Measurements from ENCODE around the gene COL4A4. TPM values are rescaled to one million over a fixed set of nuclear protein-coding genes. Genes with fewer than 3 reads are reported as not detected.

Gene COL4A4
- 0.42 and 0.67 TPM in 2 replicates for total RNA-seq (2014; rRNA removed; shearing (Covaris generic))

- peak; percentile 81 for DNase-seq
- Histone ChIP-seq H3K36me3 (replicated peaks; ENCODE audit: control insufficient read depth, insufficient read depth, low read length) (no peaks in the 10 kb centered on the region), H3K27me3 (ENCODE audit: control insufficient read depth, insufficient read depth, low read length) (peaks cover 31% of the 10 kb centered on the region), H3K4me3 (ENCODE audit: insufficient read depth, low read depth, low read length) (peak within 1 kb of the TSS; percentile 56)
Measured at GRCh38 chr2:227163998-227164762, at the start of gene COL4A4, which contains the start of gene COL4A3. TSS of gene COL4A4 (minus strand) at chr2:227164205. CDS start at chr2:227147483, 16,722 bp downstream. TSS of gene COL4A3 (plus strand) at chr2:227164624. CDS start at chr2:227164727, 103 bp downstream.

DNA sequence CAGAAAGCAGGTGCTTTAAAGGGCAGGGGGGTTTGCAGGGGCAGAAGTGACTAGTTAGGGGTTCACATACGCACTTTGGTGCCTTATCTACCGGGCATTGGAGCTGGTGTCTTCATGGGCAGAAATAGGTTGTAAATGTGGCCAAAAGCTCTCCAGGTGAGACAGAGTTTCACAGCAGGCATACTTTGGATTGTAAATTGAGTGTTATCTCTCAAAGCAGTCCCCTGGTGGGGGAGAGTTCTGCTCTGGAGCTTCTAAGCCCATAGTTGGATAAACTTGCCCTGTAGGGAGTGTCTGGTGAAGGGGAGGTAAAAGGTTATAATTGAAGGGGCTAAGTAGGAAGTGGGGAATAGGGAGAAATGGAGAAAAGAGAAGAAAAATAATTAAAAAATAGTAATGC, 43.6 kb upstream of the COL4A4 start:
- Histone ChIP-seq H3K36me3 (replicated peaks; ENCODE audit: control insufficient read depth, insufficient read depth, low read length) (no peaks in the 10 kb centered on the region), H3K27me3 (ENCODE audit: control insufficient read depth, insufficient read depth, low read length) (peaks cover 6% of the 10 kb centered on the region), H3K4me3 (ENCODE audit: insufficient read depth, low read depth, low read length) (no peak overlapping the region)
- no peak for DNase-seq

GRCh38 chr2:227206406-227206805, 42.4 kb upstream of the COL4A4 start:
- H3K36me3 ChIP-seq (replicated peaks; ENCODE audit: control insufficient read depth, insufficient read depth, low read length): no peaks in the 10 kb centered on the region
- H3K4me3 ChIP-seq (ENCODE audit: insufficient read depth, low read depth, low read length): no peak overlapping the region
- peaks cover 6% of the 10 kb centered on the region for H3K27me3 ChIP-seq (ENCODE audit: control insufficient read depth, insufficient read depth, low read length)
- no peak for DNase-seq

DNA sequence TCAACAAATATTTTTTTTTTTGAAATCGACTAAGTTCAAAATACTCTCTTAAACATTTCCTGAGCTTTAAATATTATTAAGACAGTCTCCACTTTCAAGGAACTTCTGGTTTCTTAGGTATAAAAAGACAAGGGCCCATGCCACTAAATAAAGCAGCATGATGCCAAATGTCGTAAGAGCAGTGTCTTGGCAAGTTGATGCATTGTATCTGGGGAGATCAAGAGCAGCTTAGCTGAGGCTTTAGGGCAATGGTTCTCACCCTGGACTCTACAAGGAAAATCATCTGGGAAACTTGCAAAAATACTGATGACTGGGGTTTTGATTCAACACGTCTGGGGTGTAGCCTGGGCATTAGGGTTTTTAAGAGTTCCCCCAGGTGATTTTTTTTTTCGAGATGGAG, 41.7 kb upstream of the COL4A4 start:
- DNase-seq: no peak
- Histone ChIP-seq H3K27me3 (ENCODE audit: control insufficient read depth, insufficient read depth, low read length) (peaks cover 6% of the 10 kb centered on the region), H3K36me3 (replicated peaks; ENCODE audit: control insufficient read depth, insufficient read depth, low read length) (no peaks in the 10 kb centered on the region), H3K4me3 (ENCODE audit: insufficient read depth, low read depth, low read length) (no peak overlapping the region)

- no peak for DNase-seq
- H3K27me3 ChIP-seq (ENCODE audit: control insufficient read depth, insufficient read depth, low read length): peaks cover 6% of the 10 kb centered on the region
- H3K36me3 ChIP-seq (replicated peaks; ENCODE audit: control insufficient read depth, insufficient read depth, low read length): no peaks in the 10 kb centered on the region
- H3K4me3 ChIP-seq (ENCODE audit: insufficient read depth, low read depth, low read length): no peak overlapping the region
Measured at GRCh38 chr2:227204452-227204851, 40.4 kb upstream of the COL4A4 start.

DNA sequence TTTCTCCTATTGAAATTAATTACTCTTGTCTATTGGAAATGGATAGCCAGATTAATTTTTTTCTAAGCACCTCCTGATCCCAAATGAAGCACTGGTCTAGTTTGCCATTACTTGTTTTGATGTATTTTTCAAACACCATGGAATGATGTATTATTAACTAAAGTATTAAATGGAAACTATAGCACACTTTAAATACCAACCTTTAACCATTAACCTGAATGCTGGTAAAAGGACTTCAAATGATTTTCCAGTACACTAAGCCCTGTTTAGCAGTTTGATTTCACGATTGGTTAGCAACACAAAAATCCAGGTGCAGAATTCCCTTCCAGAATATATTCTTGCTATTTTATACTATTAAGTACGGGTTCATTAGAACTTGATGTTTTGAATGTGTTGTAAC, 37.8 kb upstream of the COL4A4 start:
- no peak for DNase-seq
- 0 out of 2 replicates have a peak, but pooled peaks cover under 1% of the 10 kb centered on the region for H3K27me3 ChIP-seq (ENCODE audit: control insufficient read depth, insufficient read depth, low read length)
- H3K4me3 ChIP-seq (ENCODE audit: insufficient read depth, low read depth, low read length): no peak overlapping the region
- no peaks in the 10 kb centered on the region for H3K36me3 ChIP-seq (replicated peaks; ENCODE audit: control insufficient read depth, insufficient read depth, low read length)

DNA sequence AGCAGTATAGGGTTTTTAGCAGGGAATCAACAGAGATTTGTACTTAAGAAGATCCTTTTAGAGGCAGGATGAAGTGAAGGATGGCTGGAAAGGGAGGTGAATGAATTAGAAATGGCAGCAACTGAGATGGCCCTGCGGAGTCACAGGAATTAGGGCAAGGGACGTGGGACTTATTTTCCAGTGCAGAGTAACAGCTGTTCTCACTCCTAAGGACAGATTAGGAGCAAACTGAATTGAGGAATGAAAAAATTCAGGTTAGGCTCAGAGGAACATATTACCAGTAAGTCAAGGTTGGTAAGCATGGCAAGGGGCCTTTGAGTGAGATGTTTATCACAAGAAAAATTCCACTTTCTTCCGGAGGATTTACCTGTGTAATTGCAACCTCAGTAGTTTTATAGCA, 34.9 kb upstream of the COL4A4 start:
- H3K4me3 ChIP-seq (ENCODE audit: insufficient read depth, low read depth, low read length): no peak overlapping the region
- H3K27me3 ChIP-seq (ENCODE audit: control insufficient read depth, insufficient read depth, low read length): no peaks in the 10 kb centered on the region
- DNase-seq: no peak
- H3K36me3 ChIP-seq (replicated peaks; ENCODE audit: control insufficient read depth, insufficient read depth, low read length): no peaks in the 10 kb centered on the region

GRCh38 chr2:227194219-227194618, 30.2 kb upstream of the COL4A4 start:
- Histone ChIP-seq H3K4me3 (ENCODE audit: insufficient read depth, low read depth, low read length) (no peak overlapping the region), H3K27me3 (ENCODE audit: control insufficient read depth, insufficient read depth, low read length) (no peaks in the 10 kb centered on the region), H3K36me3 (replicated peaks; ENCODE audit: control insufficient read depth, insufficient read depth, low read length) (no peaks in the 10 kb centered on the region)
- no peak for DNase-seq

GRCh38 chr2:227192491-227192890, 28.5 kb upstream of the COL4A4 start:
- no peak for DNase-seq
- no peak overlapping the region for H3K4me3 ChIP-seq (ENCODE audit: insufficient read depth, low read depth, low read length)
- no peaks in the 10 kb centered on the region for H3K36me3 ChIP-seq (replicated peaks; ENCODE audit: control insufficient read depth, insufficient read depth, low read length)
- no peaks in the 10 kb centered on the region for H3K27me3 ChIP-seq (ENCODE audit: control insufficient read depth, insufficient read depth, low read length)

- H3K4me3 ChIP-seq (ENCODE audit: insufficient read depth, low read depth, low read length): no peak overlapping the region
- peak; percentile 17 for DNase-seq
- H3K36me3 ChIP-seq (replicated peaks; ENCODE audit: control insufficient read depth, insufficient read depth, low read length): no peaks in the 10 kb centered on the region
- H3K27me3 ChIP-seq (ENCODE audit: control insufficient read depth, insufficient read depth, low read length): no peaks in the 10 kb centered on the region
Measured at GRCh38 chr2:227191367-227191766, 27.4 kb upstream of the COL4A4 start.

GRCh38 chr2:227188292-227188691, 24.3 kb upstream of the COL4A4 start:
- no peak for DNase-seq
- H3K27me3 ChIP-seq (ENCODE audit: control insufficient read depth, insufficient read depth, low read length): no peaks in the 10 kb centered on the region
- H3K36me3 ChIP-seq (replicated peaks; ENCODE audit: control insufficient read depth, insufficient read depth, low read length): no peaks in the 10 kb centered on the region
- no peak overlapping the region for H3K4me3 ChIP-seq (ENCODE audit: insufficient read depth, low read depth, low read length)

- DNase-seq: no peak
- H3K27me3 ChIP-seq (ENCODE audit: control insufficient read depth, insufficient read depth, low read length): no peaks in the 10 kb centered on the region
- no peak overlapping the region for H3K4me3 ChIP-seq (ENCODE audit: insufficient read depth, low read depth, low read length)
- no peaks in the 10 kb centered on the region for H3K36me3 ChIP-seq (replicated peaks; ENCODE audit: control insufficient read depth, insufficient read depth, low read length)
Measured at GRCh38 chr2:227186751-227187150, 22.7 kb upstream of the COL4A4 start.

- H3K4me3 ChIP-seq (ENCODE audit: insufficient read depth, low read depth, low read length): no peak overlapping the region
Measured at GRCh38 chr2:227185615-227186232, 21.7 kb upstream of the COL4A4 start.

DNA sequence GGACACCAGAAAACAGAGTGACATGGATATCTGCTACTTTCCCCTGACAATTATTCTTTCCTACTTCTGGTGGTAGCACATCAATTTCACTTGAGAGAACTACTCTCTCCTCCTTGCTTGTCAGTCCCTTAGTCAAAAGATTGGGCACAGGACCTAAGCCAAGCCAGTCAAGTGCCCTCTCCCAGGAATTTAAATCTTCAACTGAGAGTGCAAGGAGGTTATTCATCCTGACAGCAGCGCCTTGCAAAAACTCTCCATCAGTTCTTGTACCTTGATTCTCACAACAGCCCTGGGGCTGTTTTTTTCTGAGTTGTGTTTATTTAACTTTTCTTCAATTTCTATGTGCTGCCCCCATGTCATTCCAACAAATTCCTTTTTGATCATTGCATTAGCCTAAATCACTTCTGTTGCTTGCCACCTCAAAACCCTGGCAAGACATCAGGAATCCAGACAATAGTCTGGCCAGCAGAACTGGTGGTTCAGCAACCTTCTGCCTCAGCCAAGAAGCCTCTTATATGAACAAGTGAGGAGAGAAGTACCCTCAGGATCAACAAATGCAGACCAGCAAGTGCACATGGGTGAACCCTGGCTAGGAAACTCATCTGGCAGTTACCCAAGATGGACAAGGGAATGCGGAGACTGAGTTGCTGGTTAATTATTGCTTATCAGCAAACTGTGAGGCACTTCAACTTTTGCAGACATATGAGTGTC, 19.8 kb upstream of the COL4A4 start:
- Histone ChIP-seq H3K36me3 (replicated peaks; ENCODE audit: control insufficient read depth, insufficient read depth, low read length) (no peaks in the 10 kb centered on the region), H3K27me3 (ENCODE audit: control insufficient read depth, insufficient read depth, low read length) (no peaks in the 10 kb centered on the region), H3K4me3 (ENCODE audit: insufficient read depth, low read depth, low read length) (no peak overlapping the region)
- no peak for DNase-seq

More at GRCh38 chr2:227185615-227186232, 21.7 kb upstream of the COL4A4 start:
- no peaks in the 10 kb centered on the region for H3K36me3 ChIP-seq (replicated peaks; ENCODE audit: control insufficient read depth, insufficient read depth, low read length)
- DNase-seq: no peak
- no peaks in the 10 kb centered on the region for H3K27me3 ChIP-seq (ENCODE audit: control insufficient read depth, insufficient read depth, low read length)

- DNase-seq: no peak
- Histone ChIP-seq H3K27me3 (ENCODE audit: control insufficient read depth, insufficient read depth, low read length) (no peaks in the 10 kb centered on the region), H3K4me3 (ENCODE audit: insufficient read depth, low read depth, low read length) (no peak overlapping the region), H3K36me3 (replicated peaks; ENCODE audit: control insufficient read depth, insufficient read depth, low read length) (no peaks in the 10 kb centered on the region)
Measured at GRCh38 chr2:227182765-227183164, 18.8 kb upstream of the COL4A4 start.
